HFF-Myc (cell line): ENCODE measurements around the gene KIF13A.
"Not testable (repeated sequence)": the region's sequence is repeated elsewhere in the genome, so short reads cannot be mapped to it uniquely, and the experiment has no call there.

ENCODE experiments used
- DNase-seq: peaks from one replicate; pipeline ENCODE4 v3.0.0-alpha.2; 2011; ENCODE audit warnings: low read depth; ENCODE audit errors: extremely low read depth
- H3K4me3 ChIP-seq: replicated peaks from 2 replicates; pipeline ENCODE4 v1.5.1; 2011; ENCODE audit warnings: low read depth, mild to moderate bottlenecking, control low read depth, low read length
- TF ChIP-seq, protein P1 (sequence below): IDR thresholded peaks from 2 replicates; pipeline ENCODE4 v1.5.1; 2012; ENCODE audit warnings: mild to moderate bottlenecking, low read depth, low read length, control low read depth; ENCODE audit errors: missing control alignments

KIF13A gene

DNA sequence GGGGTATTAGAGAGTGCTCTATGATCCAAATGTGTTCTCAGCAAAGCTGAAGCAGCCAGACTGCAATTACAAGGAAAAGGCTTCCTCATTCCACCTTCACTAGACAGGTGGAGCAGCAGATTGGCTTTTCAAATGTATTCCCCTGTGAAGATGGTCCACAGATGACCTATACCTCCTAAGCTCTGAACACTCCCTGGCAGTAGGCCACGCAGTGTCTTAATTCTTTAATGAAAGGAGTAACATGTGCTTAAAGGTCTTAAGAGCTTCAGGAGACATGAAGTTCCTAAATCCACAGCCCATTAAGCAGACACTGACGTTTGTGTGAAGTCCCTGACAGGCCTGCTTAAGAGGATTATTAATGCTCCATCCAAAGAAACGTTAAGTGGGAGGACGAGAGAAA is 141.8 kb downstream of the KIF13A start:
- TF ChIP-seq, protein P1, sequence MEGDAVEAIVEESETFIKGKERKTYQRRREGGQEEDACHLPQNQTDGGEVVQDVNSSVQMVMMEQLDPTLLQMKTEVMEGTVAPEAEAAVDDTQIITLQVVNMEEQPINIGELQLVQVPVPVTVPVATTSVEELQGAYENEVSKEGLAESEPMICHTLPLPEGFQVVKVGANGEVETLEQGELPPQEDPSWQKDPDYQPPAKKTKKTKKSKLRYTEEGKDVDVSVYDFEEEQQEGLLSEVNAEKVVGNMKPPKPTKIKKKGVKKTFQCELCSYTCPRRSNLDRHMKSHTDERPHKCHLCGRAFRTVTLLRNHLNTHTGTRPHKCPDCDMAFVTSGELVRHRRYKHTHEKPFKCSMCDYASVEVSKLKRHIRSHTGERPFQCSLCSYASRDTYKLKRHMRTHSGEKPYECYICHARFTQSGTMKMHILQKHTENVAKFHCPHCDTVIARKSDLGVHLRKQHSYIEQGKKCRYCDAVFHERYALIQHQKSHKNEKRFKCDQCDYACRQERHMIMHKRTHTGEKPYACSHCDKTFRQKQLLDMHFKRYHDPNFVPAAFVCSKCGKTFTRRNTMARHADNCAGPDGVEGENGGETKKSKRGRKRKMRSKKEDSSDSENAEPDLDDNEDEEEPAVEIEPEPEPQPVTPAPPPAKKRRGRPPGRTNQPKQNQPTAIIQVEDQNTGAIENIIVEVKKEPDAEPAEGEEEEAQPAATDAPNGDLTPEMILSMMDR: no peak
- DNase-seq: no peak
- H3K4me3 ChIP-seq: no peak overlapping the region

DNA sequence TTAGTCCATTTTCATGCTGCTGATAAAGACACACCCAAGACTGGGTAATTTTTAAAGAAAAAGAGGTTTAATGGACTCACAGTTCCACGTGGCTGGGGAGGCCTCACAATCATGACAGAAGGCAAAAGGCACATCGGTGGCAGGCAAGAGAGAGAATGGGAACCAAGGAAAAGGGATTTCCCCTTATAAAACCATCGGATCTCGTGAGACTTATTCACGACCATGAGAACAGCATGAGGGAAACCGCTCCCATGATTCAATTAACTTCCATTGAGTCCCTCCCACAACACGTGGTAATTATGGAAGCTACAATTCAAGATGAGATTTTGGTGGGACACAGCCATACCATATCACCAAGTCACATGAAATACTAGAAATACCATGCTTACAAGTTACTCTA is 142.5 kb downstream of the KIF13A start:
- DNase-seq, H3K4me3 ChIP-seq: not testable (repeated sequence)

DNA sequence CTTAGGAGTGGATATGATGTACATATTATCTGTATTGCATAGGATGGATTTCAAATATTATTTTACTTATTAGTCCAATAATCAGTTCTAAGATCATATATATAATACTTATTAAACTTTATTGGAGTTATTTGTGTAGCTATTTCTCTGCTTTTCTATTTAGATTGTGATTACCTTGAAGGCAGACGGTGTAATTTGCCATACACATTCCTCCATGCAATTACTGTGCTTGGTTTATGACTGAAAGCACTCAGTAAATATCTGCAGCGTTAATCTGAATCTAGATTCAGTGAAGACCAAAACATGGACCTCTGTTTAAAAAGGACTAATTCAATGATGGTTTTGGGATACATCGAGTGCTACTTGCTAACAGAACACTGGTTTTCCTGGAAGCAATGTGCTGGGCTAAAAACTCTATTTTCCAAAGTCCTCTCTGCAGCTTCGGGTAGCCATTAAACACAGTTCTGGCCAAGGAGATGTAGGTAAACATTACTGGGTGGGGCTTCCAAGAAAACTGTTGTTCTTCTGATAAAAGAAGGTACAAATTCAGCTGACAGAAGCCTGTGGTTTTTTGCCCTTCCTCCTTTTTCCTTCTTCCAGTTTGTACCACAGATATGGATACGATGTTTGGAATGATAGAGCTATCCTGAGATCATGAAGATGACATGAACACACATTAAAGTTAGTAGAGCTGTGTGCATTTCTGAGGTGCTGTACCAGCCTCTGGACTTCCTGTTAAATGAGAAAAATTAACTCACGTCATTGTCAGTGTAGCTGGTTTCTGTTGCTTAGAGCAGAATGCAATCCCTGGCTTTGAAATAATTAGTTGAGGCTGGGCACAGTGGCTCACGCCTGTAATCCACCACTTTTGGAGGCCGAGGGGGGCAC is 144.3 kb downstream of the KIF13A start:
- no peak overlapping the region for H3K4me3 ChIP-seq
- TF ChIP-seq, protein P1: no peak
- DNase-seq: no peak

DNA sequence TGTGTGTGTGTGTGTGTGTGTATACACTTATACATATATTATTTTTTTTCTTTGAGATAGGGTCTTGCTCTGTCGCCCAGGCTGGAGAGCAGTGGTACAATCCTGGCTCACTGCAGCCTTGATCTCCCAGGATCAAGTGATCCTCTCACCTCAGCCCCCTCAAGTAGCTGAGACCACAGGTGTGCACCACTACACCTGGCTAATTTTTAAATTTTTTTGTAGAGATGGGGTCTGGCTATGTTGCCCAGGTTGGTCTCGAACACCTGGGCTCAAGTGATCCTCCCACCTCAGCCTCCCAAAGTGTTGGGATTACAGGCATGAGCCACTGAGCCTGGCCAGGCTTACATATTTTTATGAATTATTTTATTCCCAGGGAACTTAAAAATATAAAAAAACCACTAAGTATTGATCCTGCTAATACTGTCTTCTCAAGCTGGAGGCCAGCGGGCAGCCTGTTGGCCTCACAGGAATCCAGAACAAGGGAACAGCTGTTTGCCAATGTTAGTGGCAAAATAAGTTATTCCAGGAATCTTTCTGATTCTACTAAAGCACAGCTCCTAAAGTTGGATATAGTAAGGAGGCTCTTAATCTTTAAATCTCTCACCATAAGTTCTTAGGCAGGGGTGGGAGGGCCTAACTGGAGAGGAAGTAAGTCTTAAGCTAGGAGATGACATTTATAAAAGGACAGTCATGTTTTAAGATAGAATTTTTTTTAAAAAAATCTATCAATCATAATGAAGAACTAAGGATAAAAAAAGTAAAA is 145.2 kb downstream of the KIF13A start:
- H3K4me3 ChIP-seq: no peak overlapping the region
- DNase-seq: no peak
- TF ChIP-seq, protein P1: no peak

DNA sequence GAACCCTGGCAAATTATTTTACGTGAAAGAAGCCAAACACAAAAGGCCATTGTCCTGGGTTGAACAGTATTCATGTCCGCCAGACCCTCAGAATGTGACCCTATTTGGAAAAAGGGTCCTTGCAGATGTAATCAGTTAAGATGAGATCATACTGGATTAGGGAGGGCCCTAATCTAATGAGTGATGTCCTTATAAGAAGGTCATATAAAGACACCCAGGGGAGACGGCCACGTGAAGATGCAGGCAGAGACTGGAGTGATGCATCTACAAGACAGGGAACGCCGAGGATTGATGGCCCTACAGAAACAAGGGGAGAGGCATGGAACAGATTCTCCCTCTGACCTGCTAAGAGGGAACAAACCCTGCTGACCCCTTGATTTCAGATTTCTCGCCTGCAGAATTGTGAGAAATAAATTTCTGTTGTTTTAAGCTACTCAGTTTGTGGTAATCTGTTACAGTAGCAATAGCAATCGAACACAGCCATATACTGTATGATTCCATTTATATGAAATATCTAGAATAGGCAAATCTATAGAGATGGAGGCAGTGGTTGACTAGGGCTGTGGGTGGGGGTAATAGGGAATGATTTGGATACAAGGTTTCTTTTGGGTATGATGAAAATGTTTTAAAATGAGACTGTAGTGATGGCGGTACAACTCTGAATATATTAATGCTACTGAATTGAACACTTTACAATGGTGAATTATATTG is 147.8 kb downstream of the KIF13A start:
- H3K4me3 ChIP-seq: no peak overlapping the region
- no peak for DNase-seq
- TF ChIP-seq, protein P1: no peak

DNA sequence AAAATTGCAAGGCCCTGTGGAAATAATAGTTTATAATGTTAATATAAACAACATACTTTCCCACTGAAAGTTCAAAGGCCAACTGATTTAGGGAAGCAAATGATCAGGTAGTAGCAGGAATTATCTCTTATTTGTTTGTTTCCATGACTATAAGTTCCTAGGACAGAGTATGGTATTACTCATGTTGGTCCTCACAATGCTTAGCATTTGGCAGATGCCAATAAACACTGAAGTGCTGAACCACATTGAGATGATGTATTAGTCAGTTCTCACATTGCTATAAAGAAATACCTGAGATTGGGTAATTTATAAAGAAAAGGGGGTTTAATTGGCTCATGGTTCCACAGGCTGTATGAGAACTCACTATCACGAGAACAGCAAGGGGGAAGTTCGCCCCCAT is 151.1 kb downstream of the KIF13A start:
- no peak for DNase-seq
- TF ChIP-seq, protein P1: no peak
- no peak overlapping the region for H3K4me3 ChIP-seq

DNA sequence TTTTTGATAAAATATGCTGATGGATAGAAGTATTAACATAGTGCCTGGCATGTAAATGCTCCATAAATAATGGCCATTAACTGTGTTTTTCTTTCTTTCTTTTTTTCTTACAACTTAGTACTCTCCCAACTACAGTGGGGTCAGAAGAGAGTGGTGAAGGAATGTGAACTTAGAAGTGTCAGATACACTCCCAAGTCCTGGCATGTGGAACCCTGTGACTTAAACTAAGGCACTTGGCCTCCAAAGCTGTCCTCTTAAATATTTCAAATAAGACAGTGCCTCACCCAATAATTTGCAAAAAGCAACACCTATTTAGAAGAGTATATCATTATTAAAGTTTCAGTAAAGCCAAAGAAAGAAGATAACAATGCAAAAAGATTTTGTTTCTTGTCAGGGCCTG is 151.7 kb downstream of the KIF13A start:
- TF ChIP-seq, protein P1: no peak
- H3K4me3 ChIP-seq: no peak overlapping the region

More for the DNA sequence above, 151.7 kb downstream of the KIF13A start:
- no peak for DNase-seq
